SK-N-SH (cell line): ENCODE data around the gene WWC2. TPM values are rescaled to one million over a fixed set of nuclear protein-coding genes. Genes with fewer than 3 reads are reported as not detected.

Source experiments
- CTCF ChIA-PET: fragments of 300-600, 350-600 bp; formaldehyde crosslinking; extraction: SDS; loops from one replicate; lab custom pipeline; 2021; lab: Yijun Ruan, JAX
- POLR2A ChIA-PET: fragments of 350-600 bp; sonication (Branson Sonifier 250); formaldehyde crosslinking; extraction: SDS; loops from one replicate; lab custom pipeline; 2020; ENCODE audit warnings: antibody characterized with exemption, inconsistent platforms; lab: Yijun Ruan, JAX
- DNase-seq: peaks from one replicate; pipeline ENCODE4 v3.0.0; 2012
- H2AFZ ChIP-seq: fragments of 200-600 bp; sonication (generic); 2 replicates; pipeline ENCODE4 v1.8.1; 2016; ENCODE audit warnings: antibody characterized with exemption, mild to moderate bottlenecking, low read depth
- H3F3A ChIP-seq: fragments of 200-600 bp; sonication (generic); replicated peaks from 2 replicates; pipeline ENCODE3; 2016; ENCODE audit warnings: antibody characterized with exemption, mild to moderate bottlenecking; ENCODE audit not compliant: insufficient read depth
- H3K27ac ChIP-seq, 2 experiments: fragments of 200-500 bp in 1 of 2; fragments of 200-600 bp in 1 of 2; sonication (Bioruptor generic) in 1 of 2; sonication (generic), shearing (Covaris generic) in 1 of 2; 2 replicates each; pipeline versions ENCODE4 v1.5.1 to v1.6.1; 2014 to 2016; ENCODE audit warnings: low read depth in 2 of 2, inconsistent platforms in 1 of 2, low read length in 1 of 2, mild to moderate bottlenecking in 1 of 2, mixed read lengths in 1 of 2
- H3K27me3 ChIP-seq: fragments of 200-600 bp; sonication (generic), shearing (Covaris generic); 2 replicates; pipeline ENCODE4 v1.6.1; 2016; ENCODE audit warnings: mixed run types; ENCODE audit not compliant: insufficient read depth
- H3K36me3 ChIP-seq, 2 experiments: fragments of 200-500 bp in 1 of 2; fragments of 200-600 bp in 1 of 2; sonication (Bioruptor generic) in 1 of 2; sonication (generic) in 1 of 2; replicated peaks in 1 of 2; 2 replicates each; pipeline versions ENCODE3 to v1.5.1; 2014 to 2016; ENCODE audit warnings: low read length in 1 of 2, mild to moderate bottlenecking in 1 of 2; ENCODE audit not compliant: insufficient read depth in 2 of 2, control insufficient read depth in 1 of 2
- H3K4me1 ChIP-seq, 2 experiments: fragments of 200-500 bp in 1 of 2; fragments of 200-600 bp in 1 of 2; sonication (Bioruptor generic) in 1 of 2; sonication (generic), shearing (Covaris generic) in 1 of 2; 2 replicates each; pipeline versions ENCODE4 v1.5.1 to v1.6.1; 2014 to 2016; ENCODE audit warnings: low read depth in 1 of 2, low read length in 1 of 2, mixed run types in 1 of 2; ENCODE audit not compliant: insufficient read depth in 2 of 2, control insufficient read depth in 1 of 2
- H3K4me2 ChIP-seq: fragments of 200-600 bp; sonication (generic), shearing (Covaris generic); 2 replicates; pipeline ENCODE4 v1.6.1; 2017; ENCODE audit warnings: mixed run types
- H3K4me3 ChIP-seq, 2 experiments: fragments of 200-500 bp in 1 of 2; fragments of 200-600 bp in 1 of 2; sonication (Bioruptor generic) in 1 of 2; sonication (generic), shearing (Covaris generic) in 1 of 2; 2 replicates each; pipeline versions ENCODE4 v1.5.1 to v1.8.1; 2014 to 2016; ENCODE audit warnings: low read depth in 2 of 2, inconsistent platforms in 1 of 2, low read length in 1 of 2, mild to moderate bottlenecking in 1 of 2, mixed read lengths in 1 of 2, moderate library complexity in 1 of 2
- H3K79me2 ChIP-seq: fragments of 200-600 bp; sonication (generic); 2 replicates; pipeline ENCODE4 v1.8.1; 2017; ENCODE audit warnings: mild to moderate bottlenecking; ENCODE audit not compliant: insufficient read depth
- H3K9ac ChIP-seq: fragments of 200-600 bp; sonication (generic); 2 replicates; pipeline ENCODE4 v1.6.1; 2017; ENCODE audit warnings: mixed run types
- H3K9me2 ChIP-seq: fragments of 200-600 bp; sonication (generic); 2 replicates; pipeline ENCODE4 v1.6.1; 2017; ENCODE audit warnings: mixed run types
- H3K9me3 ChIP-seq: fragments of 200-600 bp; sonication (generic); 2 replicates; pipeline ENCODE4 v1.6.1; 2017; ENCODE audit warnings: mixed run types, mild to moderate bottlenecking, moderate library complexity
- H4K20me1 ChIP-seq: fragments of 200-600 bp; sonication (generic); 2 replicates; pipeline ENCODE4 v1.6.1; 2017; ENCODE audit warnings: mild to moderate bottlenecking, mixed run types; ENCODE audit not compliant: insufficient read depth
- CHD2 ChIP-seq: fragments of 150-350 bp; IDR thresholded peaks from 2 replicates; pipeline ENCODE4 v1.6.1; 2018; ENCODE audit warnings: low read length; ENCODE audit not compliant: partially characterized antibody
- ELF1 ChIP-seq: IDR thresholded peaks from 2 replicates; pipeline ENCODE4 v1.4.0; 2012
- EZH2phosphoT487 ChIP-seq: fragments of 200-600 bp; sonication (generic); IDR thresholded peaks from 2 replicates; pipeline ENCODE4 v1.6.1; 2017; ENCODE audit warnings: low read depth, mixed run types, mild to moderate bottlenecking, antibody characterized with exemption, moderate library complexity, borderline replicate concordance
- FOSL2 ChIP-seq: IDR thresholded peaks from 2 replicates; pipeline ENCODE4 v1.4.0; 2012; ENCODE audit warnings: low read depth, mild to moderate bottlenecking, moderate library complexity, borderline replicate concordance
- FOXJ3 ChIP-seq: sonication (generic); formaldehyde crosslinking; IDR thresholded peaks from 2 replicates; pipeline ENCODE4 v1.5.1; 2020; ENCODE audit warnings: mild to moderate bottlenecking, missing genetic modification reagents
- FOXM1 ChIP-seq: IDR thresholded peaks from 2 replicates; pipeline ENCODE4 v1.4.0; 2012; ENCODE audit warnings: low read depth, mild to moderate bottlenecking
- GABPA ChIP-seq: IDR thresholded peaks from 2 replicates; pipeline ENCODE4 v1.4.0; 2012; ENCODE audit warnings: low read depth, mild to moderate bottlenecking
- GATA2 ChIP-seq: sonication (generic); formaldehyde crosslinking; IDR thresholded peaks from 2 replicates; pipeline ENCODE4 v1.5.0; 2020; ENCODE audit warnings: mild to moderate bottlenecking, missing genetic modification reagents
- JUND ChIP-seq: IDR thresholded peaks from 2 replicates; pipeline ENCODE4 v1.4.0; 2012
- MEF2A ChIP-seq: IDR thresholded peaks from 2 replicates; pipeline ENCODE4 v1.4.0; 2012; ENCODE audit warnings: low read depth, borderline replicate concordance
- MXI1 ChIP-seq: IDR thresholded peaks from 2 replicates; pipeline ENCODE4 v1.6.1; 2012; ENCODE audit warnings: mild to moderate bottlenecking, low read depth, low read length, improper control_type of control experiment
- NFIC ChIP-seq: IDR thresholded peaks from 2 replicates; pipeline ENCODE4 v1.4.0; 2012; ENCODE audit warnings: borderline replicate concordance
- NRF1 ChIP-seq: IDR thresholded peaks from 2 replicates; pipeline ENCODE4 v1.6.1; 2012; ENCODE audit warnings: low read depth, mild to moderate bottlenecking, low read length
- RAD21 ChIP-seq: IDR thresholded peaks from 2 replicates; pipeline ENCODE4 v1.6.1; 2012; ENCODE audit warnings: mild to moderate bottlenecking, low read length
- RCOR1 ChIP-seq: fragments of 150-350 bp; IDR thresholded peaks from 2 replicates; pipeline ENCODE4 v1.6.1; 2017; ENCODE audit warnings: antibody characterized with exemption, low read length
- RXRA ChIP-seq: IDR thresholded peaks from 2 replicates; pipeline ENCODE4 v1.4.0; 2012; ENCODE audit warnings: low read depth, mild to moderate bottlenecking, borderline replicate concordance
- SIN3A ChIP-seq: IDR thresholded peaks from 2 replicates; pipeline ENCODE4 v1.6.1; 2012; ENCODE audit warnings: low read depth, mild to moderate bottlenecking, low read length, moderate library complexity, borderline replicate concordance
- TAF1 ChIP-seq: IDR thresholded peaks from 2 replicates; pipeline ENCODE4 v1.6.1; 2012; ENCODE audit warnings: low read depth, mild to moderate bottlenecking, low read length, moderate library complexity, borderline replicate concordance
- TCF12 ChIP-seq: IDR thresholded peaks from 2 replicates; pipeline ENCODE4 v1.4.0; 2012
- TEAD4 ChIP-seq: IDR thresholded peaks from 2 replicates; pipeline ENCODE4 v1.4.0; 2012; ENCODE audit warnings: mild to moderate bottlenecking, borderline replicate concordance; ENCODE audit not compliant: insufficient read depth
- WGBS: methylation state at CpG from one replicate; pipeline ENCODE4 v1.1.6; 2017; ENCODE audit warnings: low lambda C conversion rate; 5-methylcytosine and 5-hydroxymethylcytosine counted together
- polyA plus RNA-seq, 3 experiments: library from polyadenylated mRNA; depleted of rRNA; stranded (reverse); fragments of >200 nt; gene quantifications; 2 replicates each; pipeline ENCODE4 v1.2.3, GENCODE V29; 2012
- TF ChIP-seq, protein P1 (sequence below): IDR thresholded peaks from 2 replicates; pipeline ENCODE4; 2012
- TF ChIP-seq, protein P2 (sequence below): fragments of 150-350 bp; IDR thresholded peaks from 2 replicates; pipeline ENCODE4 v1.6.1; 2016; ENCODE audit warnings: mild to moderate bottlenecking, low read depth, low read length
- TF ChIP-seq, protein P3 (sequence below): fragments of 200-600 bp; sonication (generic); IDR thresholded peaks from 2 replicates; pipeline ENCODE4 v1.6.1; 2017; ENCODE audit warnings: antibody characterized with exemption, mild to moderate bottlenecking, moderate library complexity

Gene WWC2
- polyA plus RNA-seq, 1 of the 3 experiments (the other 2 are of a cell fraction), result 18.4 TPM

DNA sequence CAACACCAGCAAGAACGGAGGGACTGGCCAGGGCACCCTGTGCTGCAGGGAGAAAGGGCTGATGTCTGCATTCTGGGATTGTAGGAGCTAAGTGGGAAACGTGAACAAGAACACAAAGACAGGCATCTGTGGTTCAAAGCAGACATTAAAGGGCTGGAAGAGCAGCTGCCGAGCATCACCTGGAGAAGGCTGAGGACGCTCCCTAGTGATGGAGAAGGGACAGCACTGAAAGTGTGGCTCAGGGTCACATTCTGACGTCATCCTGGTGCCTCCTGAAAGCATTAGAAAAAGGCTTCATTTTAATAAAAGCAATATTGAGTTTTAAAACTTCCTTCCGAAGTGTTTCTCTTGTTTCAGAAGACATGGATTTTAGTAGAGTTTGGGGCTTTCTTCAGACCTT lies 158.8 kb downstream of the WWC2 start:
- Histone ChIP-seq H3K27ac (no peak overlapping the region), H3K4me2 (no peak overlapping the region), H3K4me3 (no peak overlapping the region), H3K79me2 (no peaks in the 10 kb centered on the region; the same call in 1 of the 2 replicates), H3K36me3 (peaks cover 24 to 53% of the 10 kb centered on the region in 2 experiments), H4K20me1 (0 out of 2 replicates have a peak, but pooled peaks cover 3% of the 10 kb centered on the region), H3F3A (peaks cover 14% of the 10 kb centered on the region), H3K9me2 (no peaks in the 10 kb centered on the region), H2AFZ (no peak overlapping the region), H3K9ac (no peak overlapping the region), H3K9me3 (no peaks in the 10 kb centered on the region), H3K27me3 (no peaks in the 10 kb centered on the region), H3K4me1 (peaks cover 4 to 5% of the 10 kb centered on the region in 2 experiments; a peak in 2 of 4 replicates)
- no peak for DNase-seq
- WGBS, result 95% methylated on average over 6 of the region's 6 CpGs
- TF ChIP-seq RAD21 (no peak), FOXM1 (no peak), RCOR1 (no peak), FOSL2 (no peak), RXRA (no peak), EZH2phosphoT487 (no peak), SIN3A (no peak), ELF1 (no peak), JUND (no peak), MEF2A (no peak), TCF12 (no peak), NRF1 (no peak), NFIC (no peak), MXI1 (no peak), GABPA (no peak)
- TF ChIP-seq, protein P1, sequence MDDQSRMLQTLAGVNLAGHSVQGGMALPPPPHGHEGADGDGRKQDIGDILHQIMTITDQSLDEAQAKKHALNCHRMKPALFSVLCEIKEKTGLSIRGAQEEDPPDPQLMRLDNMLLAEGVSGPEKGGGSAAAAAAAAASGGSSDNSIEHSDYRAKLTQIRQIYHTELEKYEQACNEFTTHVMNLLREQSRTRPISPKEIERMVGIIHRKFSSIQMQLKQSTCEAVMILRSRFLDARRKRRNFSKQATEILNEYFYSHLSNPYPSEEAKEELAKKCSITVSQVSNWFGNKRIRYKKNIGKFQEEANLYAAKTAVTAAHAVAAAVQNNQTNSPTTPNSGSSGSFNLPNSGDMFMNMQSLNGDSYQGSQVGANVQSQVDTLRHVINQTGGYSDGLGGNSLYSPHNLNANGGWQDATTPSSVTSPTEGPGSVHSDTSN, result no peak
- TF ChIP-seq, protein P2, sequence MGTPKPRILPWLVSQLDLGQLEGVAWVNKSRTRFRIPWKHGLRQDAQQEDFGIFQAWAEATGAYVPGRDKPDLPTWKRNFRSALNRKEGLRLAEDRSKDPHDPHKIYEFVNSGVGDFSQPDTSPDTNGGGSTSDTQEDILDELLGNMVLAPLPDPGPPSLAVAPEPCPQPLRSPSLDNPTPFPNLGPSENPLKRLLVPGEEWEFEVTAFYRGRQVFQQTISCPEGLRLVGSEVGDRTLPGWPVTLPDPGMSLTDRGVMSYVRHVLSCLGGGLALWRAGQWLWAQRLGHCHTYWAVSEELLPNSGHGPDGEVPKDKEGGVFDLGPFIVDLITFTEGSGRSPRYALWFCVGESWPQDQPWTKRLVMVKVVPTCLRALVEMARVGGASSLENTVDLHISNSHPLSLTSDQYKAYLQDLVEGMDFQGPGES, result no peak
- CTCF ChIA-PET, result interaction anchor here (0.7 to 7.7 kb wide), 11 partner anchors 9 to 332 kb away, joined by 3 to 90 read pairs (median 6); no protein-coding TSS in a partner anchor
- POLR2A ChIA-PET, result no interaction called here

DNA sequence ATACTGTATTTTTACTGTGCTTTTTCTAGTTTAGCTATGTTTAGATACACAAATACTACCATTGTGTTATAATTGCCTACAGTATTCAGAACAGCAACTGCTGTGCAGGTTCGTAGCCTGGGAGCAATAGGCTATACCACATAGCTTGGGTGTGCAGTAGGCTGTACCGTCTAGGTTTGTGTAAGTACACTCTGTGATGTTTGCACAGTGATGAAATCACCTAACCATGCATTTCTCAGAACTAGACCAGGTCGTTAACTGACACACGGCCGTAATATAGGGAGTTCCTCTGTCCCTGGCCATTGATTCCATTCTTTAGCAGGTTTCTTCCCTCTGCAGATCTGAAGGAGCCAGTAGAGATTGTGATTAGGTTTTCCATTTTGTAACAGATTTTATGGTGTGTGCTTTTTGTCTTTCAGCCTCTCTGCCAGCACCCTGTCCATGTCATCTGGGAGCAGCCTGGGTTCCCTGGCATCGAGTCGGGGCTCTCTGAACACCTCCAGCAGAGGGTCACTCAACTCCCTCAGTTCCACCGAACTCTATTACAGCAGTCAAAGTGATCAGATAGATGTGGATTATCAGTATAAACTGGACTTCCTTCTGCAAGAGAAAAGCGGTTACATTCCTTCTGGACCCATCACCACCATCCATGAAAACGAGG lies 161.6 kb downstream of the WWC2 start:
- Histone ChIP-seq H3K36me3 (peaks cover 23 to 37% of the 10 kb centered on the region in 2 experiments), H3K27ac (no peak overlapping the region), H3F3A (peaks cover 14% of the 10 kb centered on the region), H3K9ac (no peak overlapping the region), H3K9me2 (no peaks in the 10 kb centered on the region), H3K9me3 (no peaks in the 10 kb centered on the region), H3K4me2 (no peak overlapping the region), H3K4me3 (no peak overlapping the region), H3K27me3 (no peaks in the 10 kb centered on the region), H4K20me1 (0 out of 2 replicates have a peak, but pooled peaks cover 3% of the 10 kb centered on the region), H3K4me1 (peaks cover 5 to 23% of the 10 kb centered on the region in 2 experiments; a peak in 2 of 4 replicates), H2AFZ (no peak overlapping the region), H3K79me2 (no peaks in the 10 kb centered on the region; the same call in 1 of the 2 replicates)
- WGBS, result 91% methylated on average over 10 of the region's 10 CpGs
- no peak for DNase-seq
- ChIA-PET CTCF (interaction anchor here (0.9 to 7.7 kb wide), 9 partner anchors 10 to 322 kb away, joined by 3 to 90 read pairs (median 5); no protein-coding TSS in a partner anchor), POLR2A (no interaction called here)
- TF ChIP-seq TEAD4, result no peak
- TF ChIP-seq GATA2 (CRISPR knock-in tag), result no peak
- TF ChIP-seq RAD21, result no peak
- TF ChIP-seq SIN3A, result no peak
- TF ChIP-seq TAF1, result no peak
- no peak for TF ChIP-seq RXRA
- TF ChIP-seq FOXM1, result no peak
- no peak for TF ChIP-seq FOXJ3
- TF ChIP-seq CHD2, result no peak
- TF ChIP-seq, protein P3, sequence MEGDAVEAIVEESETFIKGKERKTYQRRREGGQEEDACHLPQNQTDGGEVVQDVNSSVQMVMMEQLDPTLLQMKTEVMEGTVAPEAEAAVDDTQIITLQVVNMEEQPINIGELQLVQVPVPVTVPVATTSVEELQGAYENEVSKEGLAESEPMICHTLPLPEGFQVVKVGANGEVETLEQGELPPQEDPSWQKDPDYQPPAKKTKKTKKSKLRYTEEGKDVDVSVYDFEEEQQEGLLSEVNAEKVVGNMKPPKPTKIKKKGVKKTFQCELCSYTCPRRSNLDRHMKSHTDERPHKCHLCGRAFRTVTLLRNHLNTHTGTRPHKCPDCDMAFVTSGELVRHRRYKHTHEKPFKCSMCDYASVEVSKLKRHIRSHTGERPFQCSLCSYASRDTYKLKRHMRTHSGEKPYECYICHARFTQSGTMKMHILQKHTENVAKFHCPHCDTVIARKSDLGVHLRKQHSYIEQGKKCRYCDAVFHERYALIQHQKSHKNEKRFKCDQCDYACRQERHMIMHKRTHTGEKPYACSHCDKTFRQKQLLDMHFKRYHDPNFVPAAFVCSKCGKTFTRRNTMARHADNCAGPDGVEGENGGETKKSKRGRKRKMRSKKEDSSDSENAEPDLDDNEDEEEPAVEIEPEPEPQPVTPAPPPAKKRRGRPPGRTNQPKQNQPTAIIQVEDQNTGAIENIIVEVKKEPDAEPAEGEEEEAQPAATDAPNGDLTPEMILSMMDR, result no peak
